T-helper 1 cell (primary cell): ENCODE data around the gene KDELR3.
"Not testable (repeated sequence)": the region's sequence is repeated elsewhere in the genome, so short reads cannot be mapped to it uniquely, and the experiment has no call there.

Experiments
- DNase-seq, 5 donors: peaks; one replicate each; pipeline ENCODE4 v3.0.0-alpha.2; 2012 to 2020

Gene KDELR3

DNA sequence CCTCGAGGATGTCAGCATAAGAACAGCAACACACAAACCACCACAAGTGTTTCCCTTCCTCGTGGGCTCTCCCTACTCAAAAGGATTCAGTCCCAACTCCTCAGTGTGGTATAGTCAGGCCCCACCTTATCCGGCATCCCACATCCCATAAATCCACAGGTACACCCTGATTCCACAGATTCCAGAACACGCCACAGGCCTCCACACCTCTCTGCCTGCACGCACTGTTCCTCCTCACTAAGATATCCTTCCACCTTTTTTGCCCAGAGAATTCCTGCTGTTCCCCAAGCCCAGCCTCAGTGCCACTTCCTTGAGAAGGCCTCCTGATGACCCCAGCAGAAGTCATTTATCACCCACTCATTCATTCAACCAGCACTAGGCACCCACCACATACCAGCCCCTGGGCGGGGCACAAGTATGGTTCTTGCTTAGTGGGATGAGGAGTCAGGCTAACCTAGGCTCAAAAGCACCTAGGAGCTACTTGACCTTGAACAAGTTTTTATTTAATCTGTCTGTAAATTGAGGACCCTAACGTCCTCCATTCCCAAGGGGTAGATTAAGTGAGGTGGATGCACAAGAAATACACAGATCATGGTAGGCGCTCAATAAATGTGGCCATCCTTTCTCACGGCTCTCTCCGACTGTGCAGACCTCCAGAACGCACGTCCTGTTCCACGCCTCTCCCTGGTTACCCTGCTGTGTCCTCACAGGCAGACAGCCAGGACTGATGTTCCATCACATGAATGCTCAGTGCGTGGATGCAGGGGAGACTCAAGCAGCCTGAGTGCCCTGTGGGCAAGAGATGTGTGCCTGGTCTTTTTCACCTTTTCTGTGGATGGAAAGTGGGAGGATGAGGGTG, 10.8 kb upstream of the KDELR3 start:
- DNase-seq: no peak

DNA sequence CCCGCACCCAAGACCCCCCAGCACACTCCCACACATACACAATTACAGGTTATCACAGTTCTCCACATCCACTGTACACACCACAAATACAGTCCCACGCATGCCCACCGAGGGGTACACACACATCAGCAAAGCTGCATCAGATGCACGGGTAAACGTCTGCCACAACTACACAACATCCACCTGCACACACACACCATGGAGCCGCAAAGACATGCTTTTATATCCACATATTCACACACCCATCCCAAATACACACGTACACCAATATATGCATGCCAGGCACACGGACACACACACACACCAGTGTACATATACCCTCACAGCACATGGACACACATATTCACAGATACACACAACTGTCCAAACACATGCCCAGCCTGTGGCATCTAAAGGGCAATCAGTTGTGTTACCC, 7.5 kb upstream of the KDELR3 start:
- no peak for DNase-seq

DNA sequence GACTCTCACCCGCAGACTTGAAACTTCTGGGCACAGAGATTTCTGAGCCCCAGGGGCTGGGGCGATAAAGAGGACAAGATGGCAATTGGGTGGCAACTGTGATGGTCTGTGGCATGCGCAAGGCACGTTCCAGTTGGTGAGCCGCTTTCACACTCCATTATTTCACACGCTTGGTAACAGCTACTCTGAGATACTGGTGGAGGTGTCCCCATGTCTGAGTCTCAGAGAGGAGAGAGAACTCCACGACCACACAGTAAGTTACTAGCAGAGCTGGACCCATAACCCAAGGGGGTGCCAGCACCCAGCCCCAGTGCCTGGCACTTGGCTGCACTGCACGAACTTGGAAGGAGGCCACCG, 6.9 kb upstream of the KDELR3 start:
- DNase-seq: no peak

DNA sequence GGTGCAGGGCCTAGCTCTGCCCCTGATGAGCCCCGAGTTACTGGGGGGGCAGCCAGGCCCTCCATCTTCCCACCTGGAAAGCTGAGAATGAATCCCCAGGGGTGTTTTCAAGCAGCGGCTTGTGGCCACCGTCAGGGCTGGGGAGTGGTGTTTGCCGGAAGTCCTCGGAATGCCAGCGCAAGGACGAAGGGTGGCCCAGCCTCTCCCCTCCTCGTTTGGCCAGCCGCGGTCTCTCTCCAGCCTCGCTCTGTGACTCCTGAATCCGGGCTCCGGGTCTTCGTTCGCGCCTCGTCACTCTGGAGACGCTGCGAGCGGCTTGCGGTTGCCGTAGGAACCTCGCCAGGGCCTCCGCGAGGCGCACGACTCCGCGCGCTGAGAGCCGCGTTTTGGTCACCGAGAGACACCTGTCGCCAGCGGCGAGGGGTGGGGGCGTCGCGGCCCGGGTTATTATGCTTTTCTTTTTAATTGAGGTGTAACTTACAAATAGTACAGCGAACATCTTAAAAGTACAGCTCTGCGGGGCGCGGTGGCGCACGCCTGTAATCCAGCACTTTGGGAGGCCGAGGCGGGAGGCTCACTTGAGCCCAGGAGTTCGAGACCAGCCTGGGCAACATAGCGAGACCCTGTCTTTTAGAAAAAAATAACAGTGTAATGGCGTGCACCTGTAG, 6.3 kb upstream of the KDELR3 start:
- DNase-seq: peak in 3 of 5 donors; percentile 17 to 50 (median 19)

DNA sequence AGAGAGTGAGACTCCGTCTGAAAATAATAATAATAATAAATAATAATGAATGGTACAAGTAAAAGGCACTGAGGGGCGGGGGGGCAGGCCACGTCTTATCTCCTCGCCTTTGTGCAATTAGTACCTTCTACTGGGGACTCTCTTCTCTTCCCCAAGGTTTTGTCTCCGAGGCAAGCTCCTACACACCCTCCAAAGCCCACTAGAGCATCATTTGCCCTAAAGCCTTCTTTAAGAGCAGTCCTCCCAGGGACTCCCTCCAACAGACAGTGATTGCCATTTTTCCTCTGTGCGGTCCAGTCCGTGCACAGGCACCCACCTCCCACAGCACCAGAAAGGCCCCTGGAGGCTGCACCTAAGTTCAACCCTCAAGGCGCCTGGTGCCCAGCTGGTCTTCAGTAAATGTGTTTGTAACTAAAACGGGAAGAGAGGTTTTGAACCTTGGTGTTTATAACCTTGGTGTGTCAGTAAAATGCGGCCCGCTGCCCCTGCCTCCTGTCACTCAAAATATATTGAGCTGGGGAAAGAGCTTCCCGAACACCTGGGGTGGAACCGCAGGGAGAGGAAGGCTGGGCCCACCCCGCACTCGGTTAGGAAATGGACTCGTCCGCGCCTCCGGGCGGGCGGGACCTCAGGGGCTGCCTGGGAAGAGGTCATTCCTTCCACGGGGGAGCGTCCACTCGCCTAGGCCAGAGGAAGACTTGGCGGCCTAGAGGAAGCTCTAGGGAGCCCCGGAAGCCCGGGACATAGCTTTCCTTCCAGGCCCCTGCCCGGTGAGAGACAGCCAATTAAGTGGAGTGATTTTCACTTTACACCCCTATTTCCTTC, 4.7 kb upstream of the KDELR3 start:
- DNase-seq: no peak

DNA sequence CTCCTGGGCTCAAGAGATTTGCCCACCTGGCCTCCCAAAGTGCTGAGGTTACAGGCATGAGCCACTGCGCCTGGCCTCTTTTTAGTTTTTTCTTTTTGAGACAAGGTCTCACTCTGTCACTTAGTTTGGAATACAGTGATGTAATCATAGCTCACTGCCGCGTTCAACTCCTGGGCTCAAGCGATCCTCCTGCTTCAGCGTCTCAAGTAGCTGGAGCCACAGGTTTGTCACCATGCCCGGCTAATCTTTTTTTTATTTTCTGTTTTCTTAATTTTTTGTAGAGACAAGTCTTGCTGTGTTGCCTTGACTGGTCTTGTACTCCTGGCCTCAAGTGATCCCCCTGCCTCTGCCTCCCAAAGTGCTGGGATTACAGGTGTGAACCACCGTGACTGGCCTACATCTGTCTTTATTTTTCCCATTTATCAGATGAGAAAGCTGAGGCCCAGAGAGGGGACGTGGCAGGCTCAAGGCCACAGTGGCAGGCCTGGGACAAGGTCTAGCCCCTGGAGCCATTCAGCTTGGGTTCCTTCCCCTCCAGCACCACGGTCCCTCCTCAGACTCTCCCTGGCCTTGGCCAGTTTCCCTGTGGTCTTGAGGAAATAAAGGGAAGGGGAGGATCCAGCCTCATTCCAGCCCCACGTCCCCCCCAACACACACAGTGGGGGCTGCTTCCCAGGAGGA, 2.8 kb upstream of the KDELR3 start:
- DNase-seq: no peak

- DNase-seq: no peak
These were observed 2.0 kb upstream of the KDELR3 start for GRCh38 chr22:38465673-38466490.

DNA sequence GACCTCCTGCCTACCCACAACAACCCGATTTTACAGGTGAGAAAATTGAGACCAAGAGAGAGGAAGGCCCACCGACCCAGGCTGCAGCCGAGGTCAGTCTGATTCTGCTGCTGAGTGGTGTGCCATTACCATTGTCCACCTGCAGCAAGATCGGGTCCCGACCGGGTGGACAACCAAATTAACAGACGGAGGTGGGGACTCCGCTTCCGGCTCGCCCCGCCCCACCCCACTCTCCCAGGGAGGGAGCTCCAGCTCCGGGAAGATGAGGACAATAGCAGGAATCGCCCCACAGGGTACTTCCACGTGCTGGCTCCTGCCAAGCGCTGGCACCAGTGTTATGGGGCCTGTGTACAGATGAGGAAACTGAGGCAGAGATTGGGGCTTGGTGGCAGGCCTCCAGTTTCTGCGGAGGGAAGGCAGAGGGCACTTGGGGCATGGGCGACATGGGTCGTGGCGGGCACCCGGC, 425 bp upstream of the KDELR3 start:
- DNase-seq: no peak

- DNase-seq: no peak
These were observed 778 bp downstream of the KDELR3 start for GRCh38 chr22:38468443-38469305.

- DNase-seq: no peak
These were observed 1.4 kb downstream of the KDELR3 start for GRCh38 chr22:38469306-38469781.

DNA sequence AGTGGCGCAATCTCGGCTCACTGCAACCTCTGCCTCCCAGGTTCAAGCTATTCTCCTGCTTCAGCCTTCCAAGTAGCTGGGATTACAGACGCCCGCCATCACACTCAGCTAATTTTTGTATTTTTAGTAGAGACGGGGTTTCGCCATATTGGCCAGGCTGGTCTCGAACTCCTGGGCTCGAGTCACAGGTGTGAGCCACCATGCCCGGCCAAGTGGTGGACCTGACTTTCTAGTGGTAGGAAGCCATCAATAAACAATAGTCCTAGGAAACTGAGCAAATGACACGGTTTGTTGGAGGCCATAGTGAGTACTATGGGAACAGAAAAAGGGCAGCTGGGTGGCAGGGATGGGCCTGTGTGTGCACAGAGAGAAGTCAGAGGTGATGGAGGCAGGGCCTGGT, 2.3 kb downstream of the KDELR3 start:
- DNase-seq: not testable (repeated sequence)

GRCh38 chr22:38471237-38471636, 3.3 kb downstream of the KDELR3 start:
- DNase-seq: no peak

DNA sequence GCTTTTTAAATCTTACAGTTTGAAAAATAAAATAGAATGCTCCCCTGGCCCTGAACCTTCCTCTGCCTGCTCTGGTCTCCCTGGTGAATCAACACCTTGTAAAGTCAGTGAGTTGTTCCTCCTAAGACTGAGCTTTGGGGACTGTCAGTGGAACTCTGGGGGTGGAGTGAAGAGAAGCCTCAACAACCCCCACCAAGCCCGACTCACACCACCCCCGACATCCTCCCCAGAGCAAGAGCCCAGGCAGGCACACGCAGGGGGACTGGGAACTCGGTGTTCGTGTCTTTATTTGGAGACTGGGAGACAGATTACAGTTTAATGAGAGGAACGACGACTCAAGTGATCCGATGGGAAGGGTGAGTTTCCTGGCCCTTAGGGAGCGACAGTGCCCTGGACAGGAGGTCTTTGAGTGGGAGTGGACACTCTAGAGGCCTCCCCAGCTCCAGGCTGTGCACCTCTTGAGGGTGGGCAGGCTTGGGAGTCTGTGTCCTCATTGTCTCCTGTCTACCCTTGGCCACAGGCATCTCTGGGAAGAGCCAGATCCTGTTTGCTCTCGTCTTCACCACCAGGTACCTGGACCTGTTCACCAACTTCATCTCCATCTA, 6.2 kb downstream of the KDELR3 start:
- DNase-seq: no peak

DNA sequence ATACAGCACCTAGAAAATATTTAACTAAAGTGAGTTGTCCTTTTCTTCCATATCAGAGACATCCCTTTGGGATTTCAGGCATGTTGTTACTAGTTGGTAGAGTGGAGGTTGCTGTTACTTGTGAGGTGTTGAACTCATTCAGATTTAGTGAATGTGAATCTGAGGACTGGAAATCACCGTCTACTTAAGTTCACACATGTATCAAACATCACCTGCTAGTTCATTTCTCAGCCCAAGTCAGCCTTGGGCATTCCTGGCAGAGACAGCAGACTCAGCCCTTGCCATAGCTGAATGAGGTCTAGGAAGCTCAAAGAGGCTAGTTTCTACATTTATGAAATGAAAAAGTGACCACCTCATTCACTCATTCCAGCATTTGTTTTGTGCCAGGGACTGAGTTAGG, 9.7 kb downstream of the KDELR3 start:
- no peak for DNase-seq

DNA sequence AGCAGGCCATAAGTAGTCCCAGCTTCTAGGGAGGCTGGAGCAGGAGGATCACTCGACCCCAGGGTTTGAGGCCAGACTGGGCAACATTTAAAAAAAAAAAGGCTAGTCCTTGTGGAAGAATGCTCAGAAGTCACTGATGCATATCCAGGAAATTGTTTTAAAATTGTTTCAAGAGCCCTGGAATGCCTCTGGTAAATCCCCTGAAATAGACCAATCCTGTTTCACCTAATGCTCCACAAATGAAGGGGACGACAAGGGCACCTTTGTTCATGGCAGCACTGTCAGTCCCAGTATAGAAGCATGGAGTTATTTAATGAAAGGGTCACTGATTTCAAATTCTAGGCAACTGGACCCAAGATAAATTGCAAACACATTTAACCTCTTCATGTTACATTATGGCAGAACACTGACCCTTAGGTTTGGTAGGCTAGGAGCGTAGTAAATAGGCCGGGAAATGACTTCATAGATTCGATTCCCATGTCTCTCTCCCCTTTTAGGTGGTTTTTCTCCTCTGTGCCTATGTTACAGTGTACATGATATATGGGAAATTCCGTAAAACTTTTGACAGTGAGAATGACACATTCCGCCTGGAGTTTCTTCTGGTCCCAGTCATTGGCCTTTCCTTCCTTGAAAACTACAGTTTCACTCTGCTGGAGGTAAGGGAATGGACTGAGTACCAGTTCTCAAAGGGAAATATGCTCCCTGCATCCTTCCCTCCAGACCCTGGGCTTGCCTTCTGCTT, 11.4 kb downstream of the KDELR3 start:
- no peak for DNase-seq

DNA sequence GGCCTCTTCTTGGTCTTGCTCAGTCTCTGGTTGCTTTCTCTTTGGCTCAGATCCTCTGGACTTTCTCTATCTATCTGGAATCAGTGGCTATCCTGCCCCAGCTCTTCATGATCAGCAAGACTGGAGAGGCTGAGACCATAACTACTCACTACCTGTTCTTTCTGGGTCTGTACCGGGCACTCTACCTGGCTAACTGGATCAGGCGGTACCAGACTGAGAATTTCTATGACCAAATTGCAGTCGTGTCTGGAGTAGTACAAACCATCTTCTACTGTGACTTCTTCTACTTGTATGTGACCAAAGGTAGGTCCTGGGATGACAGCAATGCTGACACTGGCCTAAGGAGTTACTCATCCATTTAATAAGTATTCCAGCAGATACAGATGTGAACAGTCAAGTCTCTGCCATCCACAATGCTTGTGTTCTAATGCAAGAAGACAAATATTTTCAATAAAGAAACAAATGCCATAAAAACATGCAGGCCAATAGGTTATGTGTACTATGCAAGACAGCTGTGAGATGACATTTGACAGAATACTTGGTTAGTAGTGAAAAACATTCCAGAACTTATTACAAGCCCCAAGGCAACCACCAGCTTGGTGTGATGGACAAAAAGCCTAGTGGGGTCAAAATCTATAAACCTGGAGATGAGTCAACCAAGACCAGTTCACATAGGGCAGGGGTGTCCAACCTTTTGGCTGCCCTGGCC, 13.4 kb downstream of the KDELR3 start:
- no peak for DNase-seq

DNA sequence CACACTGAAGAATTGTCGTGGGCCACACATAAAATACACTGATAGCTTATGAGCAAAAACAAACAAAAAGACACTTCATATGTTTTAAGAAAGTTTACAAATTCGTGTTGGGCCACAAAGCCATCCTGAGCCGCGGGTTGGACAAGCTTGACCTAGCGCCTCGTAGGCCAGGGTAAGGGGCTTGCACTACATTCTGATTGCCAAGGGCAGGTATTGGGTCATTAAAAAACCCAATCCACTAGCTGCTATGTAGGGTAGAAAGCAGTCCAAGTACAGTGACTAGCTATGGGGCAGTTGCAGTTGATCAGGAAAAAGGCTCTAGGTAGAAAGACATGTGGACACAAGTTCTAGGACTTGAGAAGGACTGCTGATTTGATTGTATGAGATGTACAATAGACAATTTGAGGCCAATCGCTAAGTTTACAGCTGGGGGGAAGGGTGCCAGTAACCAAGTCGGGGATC, 14.0 kb downstream of the KDELR3 start:
- DNase-seq: no peak

DNA sequence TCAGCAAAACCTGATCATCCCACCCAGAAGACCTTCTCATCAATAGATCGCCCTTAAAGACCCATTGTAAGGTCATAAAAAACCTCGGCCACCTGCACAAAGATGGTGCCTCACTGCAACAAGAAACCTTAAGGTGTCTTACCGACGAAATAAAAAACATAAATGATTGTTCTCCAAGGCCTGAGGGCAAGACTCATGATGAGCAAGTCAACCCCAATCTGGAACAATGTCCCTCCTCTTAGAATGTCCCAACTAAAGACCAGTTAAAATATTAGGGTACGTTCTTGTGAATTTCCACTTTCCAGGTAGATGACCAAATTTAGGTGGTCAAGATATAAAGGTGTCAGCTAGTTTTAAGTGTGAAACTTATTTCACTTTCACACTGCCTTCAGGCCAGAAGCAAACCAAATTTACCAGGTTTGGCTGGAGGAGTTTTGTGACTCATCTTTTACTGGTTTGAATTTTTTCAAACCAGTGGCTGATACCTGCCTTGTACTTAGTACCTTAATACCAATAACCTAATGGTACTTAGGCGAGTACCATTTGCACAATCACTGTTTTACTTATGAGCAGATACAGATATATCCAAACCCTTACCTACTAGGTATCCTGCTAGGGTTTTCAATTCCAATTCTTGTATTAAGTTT, 14.9 kb downstream of the KDELR3 start:
- DNase-seq: no peak
